ENCODE data around the gene CLMN.
A peak's percentile ranks its signal among the peaks of the same experiment; 100 is the strongest.

Gene CLMN

DNA sequence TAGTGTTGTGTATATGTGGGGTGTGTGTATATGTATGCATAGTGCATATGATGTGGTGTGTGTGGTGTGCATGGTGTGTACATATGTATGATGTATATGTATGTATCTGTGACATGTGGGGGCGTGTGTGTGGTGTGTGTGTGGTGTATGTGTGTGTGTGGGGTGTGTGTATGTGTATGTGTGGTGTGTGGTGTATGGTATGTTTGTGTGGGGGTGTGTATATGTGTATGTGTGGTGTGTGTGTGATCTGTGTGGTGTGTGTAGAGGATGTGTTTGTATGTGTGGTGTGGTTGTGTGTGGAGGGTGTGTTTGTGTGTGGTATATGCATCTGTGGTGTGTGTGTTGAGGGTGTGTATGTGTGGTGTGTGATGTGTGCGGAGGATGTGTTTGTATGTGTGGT is 61.6 kb downstream of the CLMN start:
- TF ChIP-seq, protein P1, sequence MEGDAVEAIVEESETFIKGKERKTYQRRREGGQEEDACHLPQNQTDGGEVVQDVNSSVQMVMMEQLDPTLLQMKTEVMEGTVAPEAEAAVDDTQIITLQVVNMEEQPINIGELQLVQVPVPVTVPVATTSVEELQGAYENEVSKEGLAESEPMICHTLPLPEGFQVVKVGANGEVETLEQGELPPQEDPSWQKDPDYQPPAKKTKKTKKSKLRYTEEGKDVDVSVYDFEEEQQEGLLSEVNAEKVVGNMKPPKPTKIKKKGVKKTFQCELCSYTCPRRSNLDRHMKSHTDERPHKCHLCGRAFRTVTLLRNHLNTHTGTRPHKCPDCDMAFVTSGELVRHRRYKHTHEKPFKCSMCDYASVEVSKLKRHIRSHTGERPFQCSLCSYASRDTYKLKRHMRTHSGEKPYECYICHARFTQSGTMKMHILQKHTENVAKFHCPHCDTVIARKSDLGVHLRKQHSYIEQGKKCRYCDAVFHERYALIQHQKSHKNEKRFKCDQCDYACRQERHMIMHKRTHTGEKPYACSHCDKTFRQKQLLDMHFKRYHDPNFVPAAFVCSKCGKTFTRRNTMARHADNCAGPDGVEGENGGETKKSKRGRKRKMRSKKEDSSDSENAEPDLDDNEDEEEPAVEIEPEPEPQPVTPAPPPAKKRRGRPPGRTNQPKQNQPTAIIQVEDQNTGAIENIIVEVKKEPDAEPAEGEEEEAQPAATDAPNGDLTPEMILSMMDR (IDR thresholded peaks at IDR 0.05; ENCODE audit: low read depth, low read length) = no peak
- H3K9me3 ChIP-seq (ENCODE audit: severe bottlenecking) = no peaks in the 10 kb centered on the region
- no peak overlapping the region for H3K27ac ChIP-seq
- no peaks in the 10 kb centered on the region for H3K36me3 ChIP-seq
- no peak overlapping the region for H3K4me3 ChIP-seq (ENCODE audit: low read depth, low read length)
- H3K27me3 ChIP-seq (ENCODE audit: insufficient read depth, low read depth, severe bottlenecking) = no peaks in the 10 kb centered on the region
- DNase-seq = no peak

DNA sequence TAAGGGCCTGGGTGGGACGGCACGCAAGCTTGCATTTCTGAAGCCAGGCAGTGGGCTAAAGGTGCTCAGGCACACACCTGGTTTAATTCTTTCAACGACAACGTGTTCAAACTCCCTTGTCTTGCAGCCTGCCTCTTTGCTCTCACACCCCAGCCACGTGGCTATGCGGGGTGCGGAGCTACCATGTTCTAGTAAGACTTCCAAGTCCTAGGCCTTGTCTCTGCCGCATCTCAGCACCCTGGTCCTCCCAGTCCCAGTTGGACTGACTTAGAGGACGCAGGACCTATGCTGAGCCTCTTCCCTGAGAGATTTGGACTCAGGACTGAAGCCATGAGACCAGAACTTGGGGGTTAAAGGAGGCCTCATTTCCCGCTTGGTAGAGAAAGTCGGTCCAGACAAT is 62.2 kb downstream of the CLMN start:
- no peak for DNase-seq
- TF ChIP-seq, protein P1 (IDR thresholded peaks at IDR 0.05; ENCODE audit: low read depth, low read length) = no peak
- H3K27ac ChIP-seq = no peak overlapping the region

DNA sequence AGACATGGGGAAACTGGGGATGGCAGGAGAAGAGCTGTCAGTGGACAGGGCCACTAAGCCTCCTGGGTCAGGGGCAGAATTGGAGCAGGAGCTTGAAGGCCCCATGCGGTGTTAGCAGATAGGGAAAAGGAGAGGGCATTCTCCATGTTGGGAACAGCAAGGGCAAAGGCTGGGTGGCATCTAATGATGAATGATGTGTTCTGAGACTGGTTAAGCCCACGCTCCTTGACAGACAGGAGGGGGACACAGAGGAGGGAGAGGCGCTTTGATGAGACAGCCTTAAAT is 63.0 kb downstream of the CLMN start:
- no peaks in the 10 kb centered on the region for H3K9me3 ChIP-seq (ENCODE audit: severe bottlenecking)
- DNase-seq = no peak
- TF ChIP-seq, protein P1 (IDR thresholded peaks at IDR 0.05; ENCODE audit: low read depth, low read length) = no peak
- no peaks in the 10 kb centered on the region for H3K27me3 ChIP-seq (ENCODE audit: insufficient read depth, low read depth, severe bottlenecking)
- H3K36me3 ChIP-seq = no peaks in the 10 kb centered on the region
- H3K4me3 ChIP-seq (ENCODE audit: low read depth, low read length) = no peak overlapping the region
- no peak overlapping the region for H3K27ac ChIP-seq

More for the DNA sequence above, 62.2 kb downstream of the CLMN start:
- Histone ChIP-seq H3K27me3 (ENCODE audit: insufficient read depth, low read depth, severe bottlenecking) (no peaks in the 10 kb centered on the region), H3K9me3 (ENCODE audit: severe bottlenecking) (no peaks in the 10 kb centered on the region), H3K36me3 (no peaks in the 10 kb centered on the region), H3K4me3 (ENCODE audit: low read depth, low read length) (no peak overlapping the region)

DNA sequence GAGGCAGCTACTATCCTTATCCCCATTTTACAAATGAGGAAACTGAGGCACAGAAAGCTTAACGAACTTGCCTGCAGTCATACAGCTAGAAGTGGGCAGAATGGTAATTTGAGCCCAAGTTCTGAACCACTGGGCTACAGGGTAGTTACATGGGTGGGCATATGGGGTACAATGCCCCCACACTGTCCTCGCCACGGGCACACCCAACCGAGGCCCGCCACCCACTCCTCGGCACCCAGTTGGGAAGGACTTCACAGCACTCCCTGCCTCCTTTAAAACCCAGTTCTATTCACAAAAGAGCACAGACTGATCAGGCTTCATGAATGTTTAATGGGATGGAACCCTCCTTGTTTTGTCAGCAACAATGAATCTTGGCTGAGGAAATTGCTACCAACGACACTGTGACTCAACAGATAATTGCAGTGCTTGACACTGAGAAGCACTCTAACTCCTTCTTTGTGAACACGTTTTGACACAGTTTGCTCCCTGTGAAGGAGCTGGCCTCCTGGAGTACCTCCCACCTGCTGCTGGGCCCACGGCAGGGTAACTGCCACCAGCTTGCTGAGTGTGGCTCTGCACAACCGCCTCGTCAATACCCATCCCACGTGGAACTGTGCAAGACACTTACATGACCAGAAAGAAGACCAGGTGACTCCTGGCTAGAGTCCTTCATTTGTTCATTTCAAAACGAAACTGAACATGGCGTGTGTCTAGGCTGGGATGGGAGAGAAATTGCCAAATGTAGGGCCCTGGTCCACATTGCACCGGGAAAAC is 63.5 kb downstream of the CLMN start:
- TF ChIP-seq, protein P1 (IDR thresholded peaks at IDR 0.05; ENCODE audit: low read depth, low read length) = no peak
- DNase-seq = no peak
- Histone ChIP-seq H3K9me3 (ENCODE audit: severe bottlenecking) (no peaks in the 10 kb centered on the region), H3K4me3 (ENCODE audit: low read depth, low read length) (no peak overlapping the region), H3K27ac (no peak overlapping the region), H3K36me3 (no peaks in the 10 kb centered on the region), H3K27me3 (ENCODE audit: insufficient read depth, low read depth, severe bottlenecking) (no peaks in the 10 kb centered on the region)

DNA sequence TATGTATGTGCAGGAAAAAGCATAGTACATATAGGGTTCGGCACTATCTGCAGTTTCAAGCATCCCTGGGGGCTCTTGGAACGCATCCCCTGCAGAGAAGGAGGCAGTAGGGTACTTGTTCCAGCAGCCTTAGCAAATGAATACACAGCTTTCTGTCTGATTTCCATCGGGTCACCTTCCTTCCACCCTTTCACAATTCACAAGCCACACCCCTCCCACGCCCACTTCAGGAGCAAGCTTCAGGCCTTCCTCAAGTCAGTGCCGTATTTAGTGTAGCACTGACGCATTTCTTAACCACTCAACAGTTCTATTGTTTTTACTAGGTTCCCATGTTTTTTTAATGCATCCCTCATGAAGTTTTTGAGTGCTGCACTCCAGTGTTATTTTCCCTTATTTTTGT is 64.2 kb downstream of the CLMN start:
- DNase-seq = no peak
- no peak overlapping the region for H3K27ac ChIP-seq
- H3K9me3 ChIP-seq (ENCODE audit: severe bottlenecking) = no peaks in the 10 kb centered on the region
- TF ChIP-seq, protein P1 (IDR thresholded peaks at IDR 0.05; ENCODE audit: low read depth, low read length) = no peak
- H3K36me3 ChIP-seq = no peaks in the 10 kb centered on the region
- H3K27me3 ChIP-seq (ENCODE audit: insufficient read depth, low read depth, severe bottlenecking) = no peaks in the 10 kb centered on the region
- no peak overlapping the region for H3K4me3 ChIP-seq (ENCODE audit: low read depth, low read length)

DNA sequence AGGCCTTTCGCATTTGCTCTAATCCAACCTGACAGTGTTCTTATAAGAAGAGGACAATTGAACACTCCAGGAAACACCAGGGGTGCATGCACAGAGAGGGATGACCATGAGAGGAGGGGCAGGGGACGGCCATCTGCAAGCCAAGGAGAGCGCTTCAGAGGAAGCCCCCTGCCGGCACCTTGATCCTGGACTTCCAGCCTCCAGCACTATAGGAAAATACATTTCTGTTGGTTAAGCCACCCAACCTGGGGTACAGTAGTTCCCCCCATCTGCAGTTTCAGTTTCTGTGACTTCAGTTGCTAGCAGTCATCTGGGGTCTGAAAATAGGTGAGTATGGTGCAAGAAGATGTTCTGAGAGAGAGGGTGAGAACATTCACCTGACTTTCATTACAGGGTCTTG is 64.7 kb downstream of the CLMN start:
- Histone ChIP-seq H3K9me3 (ENCODE audit: severe bottlenecking) (no peaks in the 10 kb centered on the region), H3K27me3 (ENCODE audit: insufficient read depth, low read depth, severe bottlenecking) (no peaks in the 10 kb centered on the region), H3K4me3 (ENCODE audit: low read depth, low read length) (no peak overlapping the region), H3K27ac (no peak overlapping the region), H3K36me3 (no peaks in the 10 kb centered on the region)
- TF ChIP-seq, protein P1 (IDR thresholded peaks at IDR 0.05; ENCODE audit: low read depth, low read length) = no peak
- DNase-seq = peak; percentile 46

Measured in WERI-Rb-1 (cell line).